HCT116 (cell line): ENCODE measurements around the gene PDE4D.

Experiments used
- ATF3 ChIP-seq: IDR thresholded peaks from 2 replicates; pipeline ENCODE4 v1.6.1; 2012
- CTCF ChIP-seq, 3 experiments: fragments of 200-600 bp in 1 of 3; sonication (generic) in 1 of 3; IDR thresholded peaks in 2 of 3; conservative IDR thresholded peaks in 1 of 3; 2 replicates each; pipeline ENCODE4 v1.5.1; 2012 to 2017; ENCODE audit warnings: low read depth in 2 of 3, low read length in 2 of 3, antibody characterized with exemption in 1 of 3, borderline replicate concordance in 1 of 3, control low read depth in 1 of 3, mild to moderate bottlenecking in 1 of 3, mixed read lengths in 1 of 3, mixed run types in 1 of 3, moderate library complexity in 1 of 3; ENCODE audit not compliant: insufficient read depth in 1 of 3
- EZH2 ChIP-seq: fragments of 200-600 bp; sonication (generic); IDR thresholded peaks from 2 replicates; pipeline ENCODE4 v1.6.1; 2017; ENCODE audit warnings: antibody characterized with exemption, mixed run types
- REST ChIP-seq: IDR thresholded peaks from 2 replicates; pipeline ENCODE4 v1.6.1; 2012; ENCODE audit warnings: low read depth
- TF ChIP-seq, protein P1 (sequence below): IDR thresholded peaks from 2 replicates; pipeline ENCODE4 v1.6.1; 2012

DNA sequence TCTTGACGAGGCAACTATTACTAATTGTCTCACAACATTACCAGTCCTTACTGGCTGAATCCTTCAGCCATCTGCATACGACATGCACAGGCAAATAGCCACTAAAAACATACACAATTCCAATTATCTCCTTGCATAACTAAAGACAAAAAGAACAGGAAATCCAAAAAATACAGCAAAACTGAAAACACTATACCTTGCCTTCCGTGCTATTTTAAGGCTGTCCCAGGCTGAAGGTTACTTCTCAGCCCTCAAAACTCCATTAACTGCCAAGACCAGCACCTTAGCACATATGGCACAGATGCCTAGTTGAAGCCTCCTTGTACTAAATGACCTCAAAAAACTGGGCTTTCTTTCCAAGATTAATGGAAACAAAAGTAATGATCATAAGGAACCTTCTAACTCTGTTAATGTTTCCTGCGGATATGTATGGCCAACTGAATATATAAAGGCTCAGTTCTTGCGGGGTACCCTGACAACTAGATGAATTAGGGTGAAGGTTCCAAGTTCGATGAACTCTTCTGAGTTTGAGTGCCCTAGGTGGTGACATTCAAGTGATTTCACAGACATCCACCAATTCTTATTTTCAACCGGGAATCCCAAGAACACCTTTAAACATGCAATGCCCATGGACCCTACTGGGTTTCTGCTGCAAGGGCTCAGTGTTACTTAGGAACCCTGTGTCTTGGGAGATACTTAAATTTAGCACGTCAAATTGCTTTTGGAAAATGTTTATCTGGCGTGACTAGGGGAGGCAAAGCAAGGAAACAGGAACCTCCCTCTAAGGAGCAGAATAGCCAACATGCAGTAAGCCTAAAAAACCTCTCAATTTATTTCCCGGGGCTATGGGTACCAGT lies 855.4 kb downstream of the PDE4D start:
- TF ChIP-seq EZH2 = no peak
- TF ChIP-seq CTCF (IDR thresholded peaks at IDR 0.05 in 2 of 3, conservative IDR thresholded peaks at IDR 0.05 in 1 of 3; ENCODE audit: borderline replicate concordance in 1 of 3, insufficient read depth in 1 of 3, low read depth in 2 of 3, low read length in 2 of 3) = no peak
- no peak for TF ChIP-seq ATF3
- TF ChIP-seq, protein P1, sequence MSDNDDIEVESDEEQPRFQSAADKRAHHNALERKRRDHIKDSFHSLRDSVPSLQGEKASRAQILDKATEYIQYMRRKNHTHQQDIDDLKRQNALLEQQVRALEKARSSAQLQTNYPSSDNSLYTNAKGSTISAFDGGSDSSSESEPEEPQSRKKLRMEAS = no peak
- no peak for TF ChIP-seq REST
